PC-3 (cell line): ENCODE measurements around the gene CISD1. TPM values are rescaled to one million over a fixed set of nuclear protein-coding genes. Genes with fewer than 3 reads are reported as not detected.

Source experiments
- ATAC-seq: fragments of 200-7000 bp; cut with Tn5 transposase; 2 replicates; pipeline ENCODE4 v1.9.1; 2020; ENCODE audit warnings: mild to moderate bottlenecking, moderate library complexity
- BruUV-seq: library from RNA; stranded (reverse); fragments of 400-500 nt; replicated peaks from 2 replicates; lab custom pipeline; 2021; lab: Mats Ljungman, UMichigan
- CTCF ChIA-PET: fragments of 300-600 bp; sonication (Branson Sonifier 250); formaldehyde crosslinking; loops from one replicate; lab custom pipeline; 2022; ENCODE audit warnings: antibody characterized with exemption; lab: Charles Lee
- POLR2A ChIA-PET: fragments of 300-600 bp; sonication (Branson Sonifier 250); formaldehyde crosslinking; loops from one replicate; lab custom pipeline; 2022; ENCODE audit warnings: antibody characterized with exemption; ENCODE audit not compliant: unreplicated experiment; lab: Charles Lee
- DNase-seq: peaks from one replicate; pipeline ENCODE4 v3.0.0-alpha.2; 2015
- H2AFZ ChIP-seq: fragments of 300-600 bp; sonication (generic); 2 replicates; pipeline ENCODE4 v1.6.0; 2016; ENCODE audit warnings: antibody characterized with exemption, low read length
- H3F3A ChIP-seq: fragments of 300-600 bp; sonication (generic); one replicate; pipeline ENCODE4 v1.6.0; 2017; ENCODE audit warnings: antibody characterized with exemption, low read length, control low read depth, mild to moderate bottlenecking; ENCODE audit not compliant: unreplicated experiment
- H3K27ac ChIP-seq: fragments of 300-600 bp; sonication (generic); 2 replicates; pipeline ENCODE4 v1.5.1; 2016; ENCODE audit warnings: mild to moderate bottlenecking, low read length
- H3K27me3 ChIP-seq: fragments of 300-600 bp; sonication (generic); 2 replicates; pipeline ENCODE4 v1.6.1; 2016; ENCODE audit warnings: low read length, mixed read lengths
- H3K36me3 ChIP-seq: fragments of 300-600 bp; sonication (generic); 2 replicates; pipeline ENCODE4 v1.6.1; 2016; ENCODE audit warnings: low read depth, mixed run types, low read length, mixed read lengths
- H3K4me1 ChIP-seq: fragments of 300-600 bp; sonication (generic); 2 replicates; pipeline ENCODE4 v1.5.1; 2016; ENCODE audit warnings: low read length; ENCODE audit not compliant: insufficient read depth
- H3K4me2 ChIP-seq: fragments of 300-600 bp; sonication (generic); 2 replicates; pipeline ENCODE4 v1.6.0; 2016; ENCODE audit warnings: low read length
- H3K4me3 ChIP-seq: fragments of 300-600 bp; sonication (generic); 2 replicates; pipeline ENCODE4 v1.5.1; 2016; ENCODE audit warnings: mild to moderate bottlenecking, low read length, mixed read lengths
- H3K79me2 ChIP-seq: fragments of 300-600 bp; sonication (generic); 2 replicates; pipeline ENCODE4 v1.6.1; 2017; ENCODE audit warnings: low read length, mixed read lengths
- H3K9ac ChIP-seq: fragments of 300-600 bp; sonication (generic); 2 replicates; pipeline ENCODE4 v1.6.0; 2016; ENCODE audit warnings: mild to moderate bottlenecking, low read length
- H3K9me2 ChIP-seq: fragments of 300-600 bp; sonication (generic); replicated peaks from 2 replicates; pipeline ENCODE4 v1.6.1; 2016; ENCODE audit warnings: mixed run types, low read length, mixed read lengths
- H3K9me3 ChIP-seq: fragments of 300-600 bp; sonication (generic); 2 replicates; pipeline ENCODE4 v1.6.1; 2016; ENCODE audit warnings: low read length, mixed read lengths
- H4K20me1 ChIP-seq: fragments of 300-600 bp; sonication (generic); 2 replicates; pipeline ENCODE4 v1.6.1; 2016; ENCODE audit warnings: low read length, mixed read lengths
- EZH2 ChIP-seq: fragments of 300-600 bp; sonication (generic); IDR thresholded peaks from one replicate; pipeline ENCODE4 v1.6.1; 2017; ENCODE audit warnings: antibody characterized with exemption, mild to moderate bottlenecking, low read length; ENCODE audit not compliant: unreplicated experiment
- EZH2phosphoT487 ChIP-seq: fragments of 300-600 bp; sonication (generic); IDR thresholded peaks from 2 replicates; pipeline ENCODE4 v1.6.1; 2018; ENCODE audit warnings: mild to moderate bottlenecking, antibody characterized with exemption, low read length, borderline replicate concordance
- intact Hi-C: fragments of 100-400 bp; cut with micrococcal nuclease; formaldehyde crosslinking; loops from 2 replicates; pipeline ENCODE4 v1.9.0; 2023
- total RNA-seq: library from RNA; depleted of rRNA; stranded (reverse); fragments of >200 nt; gene quantifications from 2 replicates; pipeline ENCODE4 v1.2.3, GENCODE V29; 2014
- TF ChIP-seq, protein P1 (sequence below): fragments of 300-600 bp; sonication (generic); conservative IDR thresholded peaks from 2 replicates; pipeline ENCODE4 v1.5.1; 2017; ENCODE audit warnings: antibody characterized with exemption, low read depth, mild to moderate bottlenecking, low read length

CISD1 gene
- total RNA-seq, 1 experiment from 2014 or later = 68.8 TPM

DNA sequence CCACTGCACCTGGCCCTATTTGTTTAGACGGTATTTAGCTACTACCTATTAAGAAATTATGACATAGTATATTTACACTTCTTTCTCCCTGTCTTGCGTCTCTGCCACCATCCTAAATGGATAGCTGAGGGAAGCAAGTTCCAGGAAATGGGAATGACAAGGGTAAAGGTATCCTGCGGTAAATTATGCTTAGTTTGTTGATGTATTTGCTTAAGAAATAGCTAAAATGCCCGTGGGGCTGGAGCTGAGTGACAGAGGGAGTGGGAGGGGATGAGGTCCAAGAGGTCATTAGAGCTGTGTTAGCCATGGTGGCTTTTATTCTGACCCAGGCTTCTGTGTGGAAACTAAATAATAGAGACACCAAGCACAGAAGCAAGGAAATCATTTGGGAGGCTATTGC, 36.9 kb downstream of the CISD1 start:
- TF ChIP-seq, protein P1, sequence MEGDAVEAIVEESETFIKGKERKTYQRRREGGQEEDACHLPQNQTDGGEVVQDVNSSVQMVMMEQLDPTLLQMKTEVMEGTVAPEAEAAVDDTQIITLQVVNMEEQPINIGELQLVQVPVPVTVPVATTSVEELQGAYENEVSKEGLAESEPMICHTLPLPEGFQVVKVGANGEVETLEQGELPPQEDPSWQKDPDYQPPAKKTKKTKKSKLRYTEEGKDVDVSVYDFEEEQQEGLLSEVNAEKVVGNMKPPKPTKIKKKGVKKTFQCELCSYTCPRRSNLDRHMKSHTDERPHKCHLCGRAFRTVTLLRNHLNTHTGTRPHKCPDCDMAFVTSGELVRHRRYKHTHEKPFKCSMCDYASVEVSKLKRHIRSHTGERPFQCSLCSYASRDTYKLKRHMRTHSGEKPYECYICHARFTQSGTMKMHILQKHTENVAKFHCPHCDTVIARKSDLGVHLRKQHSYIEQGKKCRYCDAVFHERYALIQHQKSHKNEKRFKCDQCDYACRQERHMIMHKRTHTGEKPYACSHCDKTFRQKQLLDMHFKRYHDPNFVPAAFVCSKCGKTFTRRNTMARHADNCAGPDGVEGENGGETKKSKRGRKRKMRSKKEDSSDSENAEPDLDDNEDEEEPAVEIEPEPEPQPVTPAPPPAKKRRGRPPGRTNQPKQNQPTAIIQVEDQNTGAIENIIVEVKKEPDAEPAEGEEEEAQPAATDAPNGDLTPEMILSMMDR = no peak
- TF ChIP-seq EZH2phosphoT487 = no peak
- TF ChIP-seq EZH2 = no peak
- no peaks in the 10 kb centered on the region for H3K9me2 ChIP-seq
- no peak overlapping the region for H3K4me3 ChIP-seq
- BruUV-seq = no TSS peak
- H4K20me1 ChIP-seq = no peaks in the 10 kb centered on the region
- CTCF ChIA-PET = no interaction called here
- DNase-seq (no peak), ATAC-seq (no peak)
- H2AFZ ChIP-seq = no peak overlapping the region
- intact Hi-C loops = no loop called here
- H3K27me3 ChIP-seq = peaks cover 19% of the 10 kb centered on the region; the same call in 1 of the 2 replicates
- H3K36me3 ChIP-seq = no peaks in the 10 kb centered on the region
- no peaks in the 10 kb centered on the region for H3K79me2 ChIP-seq
- H3K9me3 ChIP-seq = no peaks in the 10 kb centered on the region
- H3K27ac ChIP-seq = no peak overlapping the region
- H3K4me2 ChIP-seq = no peak overlapping the region
- POLR2A ChIA-PET = no interaction called here
- no peaks in the 10 kb centered on the region for H3F3A ChIP-seq
- H3K9ac ChIP-seq = no peak overlapping the region
- H3K4me1 ChIP-seq = no peaks in the 10 kb centered on the region

DNA sequence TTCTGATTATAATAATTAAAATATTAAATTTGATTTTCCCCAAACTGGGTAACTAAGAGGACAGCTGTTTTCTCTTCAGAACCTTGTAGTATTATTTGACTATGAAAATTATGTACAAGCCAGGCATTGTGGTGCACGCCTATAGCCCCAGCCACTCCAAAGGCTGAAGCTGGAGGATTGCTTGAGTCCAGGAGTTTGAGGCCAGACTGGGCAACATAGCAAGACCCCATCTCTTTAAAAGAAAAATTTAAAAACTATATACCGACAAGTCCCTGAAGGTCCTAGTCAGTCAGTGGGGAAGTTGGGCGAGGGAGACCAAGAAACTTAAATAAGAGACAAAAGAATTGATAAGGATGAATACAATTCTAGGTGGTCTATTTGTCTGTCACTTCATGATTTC, 38.7 kb downstream of the CISD1 start:
- Histone ChIP-seq H3F3A (no peaks in the 10 kb centered on the region), H2AFZ (no peak overlapping the region), H4K20me1 (no peaks in the 10 kb centered on the region), H3K9me3 (no peaks in the 10 kb centered on the region), H3K4me3 (no peak overlapping the region), H3K4me2 (no peak overlapping the region), H3K27ac (no peak overlapping the region), H3K36me3 (no peaks in the 10 kb centered on the region), H3K9me2 (no peaks in the 10 kb centered on the region), H3K27me3 (peaks cover 19% of the 10 kb centered on the region; the same call in 1 of the 2 replicates), H3K79me2 (no peaks in the 10 kb centered on the region), H3K9ac (no peak overlapping the region), H3K4me1 (no peaks in the 10 kb centered on the region)
- intact Hi-C loops = no loop called here
- DNase-seq (no peak), ATAC-seq (no peak)
- no TSS peak for BruUV-seq
- ChIA-PET CTCF (no interaction called here), POLR2A (no interaction called here)
- TF ChIP-seq EZH2phosphoT487 (no peak), EZH2 (no peak)

DNA sequence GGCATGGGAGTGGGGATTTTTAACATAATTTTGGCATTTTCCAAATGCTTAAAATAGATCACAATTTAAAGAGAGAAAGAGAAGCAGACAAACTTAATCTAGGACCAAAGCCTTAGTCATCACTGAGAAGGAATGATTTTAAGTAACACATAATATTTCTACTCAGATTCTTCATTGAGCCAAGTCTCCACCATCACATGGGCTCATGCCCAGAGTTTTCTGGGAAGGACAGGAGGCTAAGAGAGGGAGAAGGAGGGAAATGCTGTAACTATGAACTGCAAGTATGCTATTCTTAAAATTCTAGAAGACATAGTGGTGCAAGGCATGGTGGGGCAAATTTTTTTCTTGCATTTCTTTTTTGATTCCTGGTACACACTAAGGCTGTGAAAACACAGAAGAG, 42.1 kb downstream of the CISD1 start:
- Histone ChIP-seq H3K4me2 (no peak overlapping the region), H4K20me1 (no peaks in the 10 kb centered on the region), H3K27ac (no peak overlapping the region), H3K4me3 (no peak overlapping the region), H3K9me3 (no peaks in the 10 kb centered on the region), H3F3A (no peaks in the 10 kb centered on the region), H3K27me3 (peaks cover 23% of the 10 kb centered on the region; the same call in 1 of the 2 replicates), H3K4me1 (no peaks in the 10 kb centered on the region), H3K79me2 (no peaks in the 10 kb centered on the region), H2AFZ (no peak overlapping the region), H3K36me3 (no peaks in the 10 kb centered on the region), H3K9me2 (no peaks in the 10 kb centered on the region), H3K9ac (no peak overlapping the region)
- BruUV-seq = no TSS peak
- TF ChIP-seq EZH2phosphoT487 = no peak
- no peak for TF ChIP-seq EZH2
- TF ChIP-seq, protein P1 = no peak
- ChIA-PET POLR2A (no interaction called here), CTCF (no interaction called here)
- intact Hi-C loops = no loop called here
- ATAC-seq (no peak), DNase-seq (no peak)
